Transverse colon (tissue), 4 donors: Measurements from ENCODE around the gene ENOX1. TPM values are rescaled to one million over a fixed set of nuclear protein-coding genes. Genes with fewer than 3 reads are reported as not detected.

Experiments
- DNase-seq: peaks from one replicate; pipeline ENCODE4 v3.0.0-alpha.2; 2019
- H3K27ac ChIP-seq, 4 donors: fragments of 200-600 bp; sonication (generic); 2 replicates each; pipeline ENCODE4 v1.5.1; 2016 to 2018; ENCODE audit warnings: inconsistent platforms in 4 of 4
- H3K27me3 ChIP-seq: fragments of 200-600 bp; sonication (generic); 2 replicates; pipeline ENCODE4 v1.5.1; 2017; ENCODE audit warnings: inconsistent platforms
- H3K36me3 ChIP-seq, 4 donors: fragments of 200-600 bp; sonication (generic); 2 replicates each; pipeline ENCODE4 v1.5.1; 2017 to 2019; ENCODE audit warnings: inconsistent platforms in 4 of 4
- H3K4me1 ChIP-seq, 4 donors: fragments of 200-600 bp; sonication (generic); 2 replicates each; pipeline ENCODE4 v1.5.1; 2017 to 2020; ENCODE audit warnings: inconsistent platforms in 4 of 4
- H3K4me3 ChIP-seq, 4 donors: fragments of 200-600 bp; sonication (generic); 1 replicate in 1 of 4; 2 replicates in 3 of 4; pipeline versions ENCODE4 v1.5.1 to v1.6.1; 2017 to 2019; ENCODE audit warnings: inconsistent platforms in 4 of 4
- H3K9me3 ChIP-seq, 2 donors: fragments of 200-600 bp; sonication (generic); 2 replicates each; pipeline ENCODE4 v1.5.1; 2017 to 2019; ENCODE audit warnings: inconsistent platforms in 2 of 2
- EP300 ChIP-seq: sonication (generic); formaldehyde crosslinking; IDR thresholded peaks from one replicate; pipeline ENCODE4 v1.6.1; 2017; ENCODE audit warnings: antibody characterized with exemption, low read depth
- POLR2A ChIP-seq: fragments of 450-650 bp; IDR thresholded peaks from one replicate; pipeline ENCODE4 v1.6.1; 2016; ENCODE audit warnings: antibody characterized with exemption, mild to moderate bottlenecking, moderate library complexity
- POLR2AphosphoS5 ChIP-seq, 3 donors: sonication (generic); formaldehyde crosslinking; IDR thresholded peaks; one replicate each; pipeline ENCODE4 v1.6.1; 2016; ENCODE audit warnings: antibody characterized with exemption in 3 of 3
- WGBS, 2 donors: methylation state at CpG; one replicate each; pipeline ENCODE4 v1.1.5; 2018; ENCODE audit warnings: low coverage in 1 of 2; 5-methylcytosine and 5-hydroxymethylcytosine counted together
- in situ Hi-C, 4 donors: fragments of 200-750 bp; cut with MboI; loops; one replicate each; pipeline versions ENCODE4 v1.15.0 to v1.15.1; 2017; ENCODE audit warnings: low sequenced_read_pairs in 3 of 4, low pct_ligation_motif_present in 1 of 4, low pct_unique_long_range_greater_than_20kb in 1 of 4
- intact Hi-C: fragments of 100-400 bp; cut with DNase I; formaldehyde crosslinking; loops from one replicate; pipeline ENCODE4 v1.15.1; 2023; ENCODE audit warnings: low total_unique reads
- total RNA-seq, 4 donors: library from RNA; depleted of rRNA; stranded (reverse); fragments of >200 nt; gene quantifications; one replicate each; pipeline ENCODE4 v1.1.0, GENCODE V29; 2016
- TF ChIP-seq, protein P1 (sequence below), 5 experiments: fragments of 200-600 bp in 3 of 5; fragments of 450-650 bp in 2 of 5; sonication (generic) in 3 of 5; IDR thresholded peaks; 1 replicate in 2 of 5; 2 replicates in 3 of 5; pipeline ENCODE4 v1.5.1; 2016 to 2017; ENCODE audit warnings: antibody characterized with exemption in 5 of 5, inconsistent platforms in 3 of 5, mild to moderate bottlenecking in 2 of 5, moderate library complexity in 1 of 5

Gene ENOX1
- total RNA-seq, 4 donors from 2014 or later = 1.5 to 6.4 (median 2.2) TPM

DNA sequence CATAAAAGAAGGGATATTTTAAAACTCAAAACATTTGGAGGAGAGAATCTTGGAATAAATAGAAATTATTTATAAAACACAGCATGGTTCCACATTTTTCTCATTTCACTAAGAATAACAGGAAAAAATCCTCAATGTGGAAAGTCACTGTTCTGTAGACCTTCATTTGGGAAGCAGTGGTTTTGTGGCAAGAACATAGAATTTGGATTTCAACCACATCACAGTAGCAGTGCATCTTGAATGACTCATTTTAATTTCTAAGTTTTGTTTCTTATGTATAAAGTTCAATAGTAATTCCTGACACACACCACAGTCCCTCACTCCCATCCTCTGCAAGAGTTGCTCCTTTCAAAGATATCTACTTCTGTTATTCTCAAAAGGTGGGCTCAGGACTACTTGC lies 264.0 kb downstream of the ENOX1 start:
- Histone ChIP-seq H3K27ac (no peak overlapping the region), H3K36me3 (no peaks in the 10 kb centered on the region), H3K9me3 (no peaks in the 10 kb centered on the region), H3K4me1 (no peaks in the 10 kb centered on the region), H3K27me3 (no peaks in the 10 kb centered on the region), H3K4me3 (no peak overlapping the region)
- TF ChIP-seq, protein P1, sequence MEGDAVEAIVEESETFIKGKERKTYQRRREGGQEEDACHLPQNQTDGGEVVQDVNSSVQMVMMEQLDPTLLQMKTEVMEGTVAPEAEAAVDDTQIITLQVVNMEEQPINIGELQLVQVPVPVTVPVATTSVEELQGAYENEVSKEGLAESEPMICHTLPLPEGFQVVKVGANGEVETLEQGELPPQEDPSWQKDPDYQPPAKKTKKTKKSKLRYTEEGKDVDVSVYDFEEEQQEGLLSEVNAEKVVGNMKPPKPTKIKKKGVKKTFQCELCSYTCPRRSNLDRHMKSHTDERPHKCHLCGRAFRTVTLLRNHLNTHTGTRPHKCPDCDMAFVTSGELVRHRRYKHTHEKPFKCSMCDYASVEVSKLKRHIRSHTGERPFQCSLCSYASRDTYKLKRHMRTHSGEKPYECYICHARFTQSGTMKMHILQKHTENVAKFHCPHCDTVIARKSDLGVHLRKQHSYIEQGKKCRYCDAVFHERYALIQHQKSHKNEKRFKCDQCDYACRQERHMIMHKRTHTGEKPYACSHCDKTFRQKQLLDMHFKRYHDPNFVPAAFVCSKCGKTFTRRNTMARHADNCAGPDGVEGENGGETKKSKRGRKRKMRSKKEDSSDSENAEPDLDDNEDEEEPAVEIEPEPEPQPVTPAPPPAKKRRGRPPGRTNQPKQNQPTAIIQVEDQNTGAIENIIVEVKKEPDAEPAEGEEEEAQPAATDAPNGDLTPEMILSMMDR (IDR thresholded peaks at IDR 0.05) = no peak
- TF ChIP-seq EP300 (no peak), POLR2AphosphoS5 (IDR thresholded peaks at IDR 0.05) (no peak), POLR2A (no peak)
- no peak for DNase-seq
- intact Hi-C loops (no loop called here), in situ Hi-C loops (no loop called here)

DNA sequence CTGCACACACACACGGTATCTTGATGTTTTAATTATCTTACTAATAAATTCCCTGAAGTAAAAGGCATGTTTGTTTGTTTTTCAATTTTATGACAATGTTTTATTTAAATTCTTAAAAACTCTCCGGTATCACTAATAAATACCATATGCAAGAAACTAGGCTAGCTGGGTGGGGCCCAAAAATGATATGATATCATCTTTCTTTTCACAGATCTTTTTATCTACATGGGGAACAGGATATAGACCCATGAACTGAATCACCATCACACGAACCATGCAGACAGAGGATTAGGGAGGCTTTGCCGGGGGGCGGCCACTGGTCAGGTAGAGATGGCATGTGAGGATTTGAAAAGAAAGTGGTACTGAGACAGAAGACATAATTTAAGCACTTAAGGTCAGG lies 266.4 kb downstream of the ENOX1 start:
- WGBS, 2 donors = 79 to 81% methylated on average over 5 of the region's 5 CpGs
- Histone ChIP-seq H3K4me1 (peaks cover 0 to 7% (median 3%) of the 10 kb centered on the region in 4 donors), H3K27ac (no peak overlapping the region), H3K4me3 (no peak overlapping the region), H3K27me3 (no peaks in the 10 kb centered on the region), H3K36me3 (no peaks in the 10 kb centered on the region), H3K9me3 (no peaks in the 10 kb centered on the region)
- in situ Hi-C loops (no loop called here), intact Hi-C loops (no loop called here)
- TF ChIP-seq EP300 (no peak), POLR2AphosphoS5 (IDR thresholded peaks at IDR 0.05) (no peak), POLR2A (no peak)
- TF ChIP-seq, protein P1 (IDR thresholded peaks at IDR 0.05) = no peak
- DNase-seq = no peak

DNA sequence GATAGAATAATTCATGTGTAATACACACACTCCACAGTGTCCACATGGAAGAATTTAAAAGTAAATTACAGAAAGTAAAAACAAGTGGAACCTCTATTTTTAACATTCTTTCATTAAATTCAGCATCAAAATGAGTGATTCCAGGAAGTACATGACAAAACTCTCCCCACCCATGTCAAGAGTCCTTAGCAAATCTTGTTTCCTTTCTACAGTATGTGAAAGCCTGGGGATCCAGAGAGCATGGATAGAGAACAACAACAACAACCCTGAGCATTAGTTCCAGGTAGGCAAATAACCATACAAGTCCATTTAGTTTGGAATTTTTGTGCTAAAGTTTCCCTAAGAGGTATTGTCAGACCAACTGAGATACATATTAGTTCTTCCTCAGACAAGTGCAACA lies 267.9 kb downstream of the ENOX1 start:
- no peak for DNase-seq
- in situ Hi-C loops (no loop called here), intact Hi-C loops (no loop called here)
- Histone ChIP-seq H3K9me3 (no peaks in the 10 kb centered on the region), H3K27ac (no peak overlapping the region), H3K36me3 (no peaks in the 10 kb centered on the region), H3K4me3 (no peak overlapping the region), H3K27me3 (no peaks in the 10 kb centered on the region), H3K4me1 (peaks cover 0 to 7% (median 3%) of the 10 kb centered on the region in 4 donors)
- no peak for TF ChIP-seq POLR2A
- no peak for TF ChIP-seq EP300
- TF ChIP-seq, protein P1 (IDR thresholded peaks at IDR 0.05) = no peak
- no peak for TF ChIP-seq POLR2AphosphoS5 (IDR thresholded peaks at IDR 0.05)

DNA sequence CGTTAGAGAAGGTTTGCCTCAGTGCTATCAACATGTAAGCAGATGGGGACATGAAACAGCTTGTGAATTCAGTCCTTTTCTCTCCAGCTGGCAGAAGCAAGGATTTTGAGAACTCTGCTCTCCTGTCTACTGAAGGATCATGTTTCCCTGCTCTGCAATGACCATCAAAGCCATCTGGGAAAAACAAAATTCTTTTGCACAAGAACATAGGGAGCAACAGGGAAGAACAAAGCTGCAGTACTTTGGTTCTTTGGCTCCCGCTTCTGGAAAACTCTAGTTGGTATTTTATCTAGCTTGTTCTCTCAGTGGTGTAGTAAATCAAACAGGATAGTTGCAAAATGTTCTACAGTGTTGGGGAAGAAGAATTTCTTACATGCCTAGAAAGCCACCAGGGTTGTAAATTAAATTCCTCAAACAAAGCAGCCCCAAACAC lies 270.4 kb downstream of the ENOX1 start:
- Histone ChIP-seq H3K4me1 (peaks cover 0 to 7% (median 3%) of the 10 kb centered on the region in 4 donors), H3K27ac (peak overlapping the region; percentile 63 to 84 (median 70)), H3K36me3 (no peaks in the 10 kb centered on the region), H3K9me3 (no peaks in the 10 kb centered on the region), H3K4me3 (no peak overlapping the region), H3K27me3 (no peaks in the 10 kb centered on the region)
- TF ChIP-seq POLR2AphosphoS5 (IDR thresholded peaks at IDR 0.05) = peak; percentile 52 to 81 (median 69)
- no peak for TF ChIP-seq EP300
- in situ Hi-C loops (no loop called here), intact Hi-C loops (loop anchor here (2.0 kb wide), 1 partner anchor 28 kb away; no protein-coding TSS in a partner anchor)
- 20 to 66% methylated on average over 1 to 2 of the region's 2 CpGs for WGBS, 2 donors
- no peak for DNase-seq

DNA sequence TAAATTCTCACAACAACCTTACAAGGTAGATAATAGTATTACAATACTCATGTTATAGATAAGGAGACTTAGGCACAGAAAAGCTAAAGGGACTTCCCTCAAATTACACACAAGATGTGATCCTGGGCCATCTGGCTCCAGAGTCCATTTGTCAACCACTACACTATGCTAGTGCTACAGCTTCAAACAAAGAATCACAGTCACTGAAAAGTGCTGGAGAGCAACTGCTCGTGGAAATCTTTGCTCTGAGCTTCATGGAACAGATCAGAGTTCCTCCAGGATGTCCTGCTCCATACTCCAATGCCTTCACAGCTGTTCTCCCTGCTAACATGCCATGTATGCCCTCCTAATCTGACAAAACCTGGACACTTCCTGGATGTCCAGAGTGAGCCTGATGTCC lies 271.2 kb downstream of the ENOX1 start:
- in situ Hi-C loops = no loop called here
- Histone ChIP-seq H3K9me3 (no peaks in the 10 kb centered on the region), H3K27me3 (no peaks in the 10 kb centered on the region), H3K4me3 (no peak overlapping the region), H3K27ac (peak overlapping the region; percentile 63 to 84 (median 70)), H3K36me3 (no peaks in the 10 kb centered on the region), H3K4me1 (peaks cover 0 to 7% (median 3%) of the 10 kb centered on the region in 4 donors)
- WGBS, 2 donors = 53 to 60% methylated on average over 1 of the region's 1 CpG
- no peak for DNase-seq
- TF ChIP-seq, protein P1 (IDR thresholded peaks at IDR 0.05) = no peak
- TF ChIP-seq POLR2A = no peak
- no peak for TF ChIP-seq EP300
- no peak for TF ChIP-seq POLR2AphosphoS5 (IDR thresholded peaks at IDR 0.05)
- intact Hi-C loops = no loop called here
